Measurements from ENCODE around the gene SEMA6A.

DNA sequence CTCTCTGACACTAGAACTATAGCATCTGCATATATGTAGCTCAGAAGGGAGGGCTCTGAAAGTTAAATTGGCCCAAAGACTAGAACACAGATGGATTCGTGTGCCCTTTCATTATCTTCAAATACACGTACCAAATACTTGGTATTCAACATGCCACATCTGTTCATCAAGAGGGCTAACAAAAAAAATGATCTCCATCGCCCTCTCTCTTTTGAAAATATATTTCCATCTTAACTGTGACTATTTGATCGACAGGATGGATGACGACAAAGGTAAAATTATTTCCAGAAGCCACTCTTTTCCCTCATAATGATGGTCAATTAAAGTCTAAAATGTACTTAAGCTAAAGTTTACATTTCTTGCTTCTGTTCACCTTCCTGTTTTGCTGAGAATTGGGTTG lies 77.0 kb downstream of the SEMA6A start:
- TF ChIP-seq, protein P1, sequence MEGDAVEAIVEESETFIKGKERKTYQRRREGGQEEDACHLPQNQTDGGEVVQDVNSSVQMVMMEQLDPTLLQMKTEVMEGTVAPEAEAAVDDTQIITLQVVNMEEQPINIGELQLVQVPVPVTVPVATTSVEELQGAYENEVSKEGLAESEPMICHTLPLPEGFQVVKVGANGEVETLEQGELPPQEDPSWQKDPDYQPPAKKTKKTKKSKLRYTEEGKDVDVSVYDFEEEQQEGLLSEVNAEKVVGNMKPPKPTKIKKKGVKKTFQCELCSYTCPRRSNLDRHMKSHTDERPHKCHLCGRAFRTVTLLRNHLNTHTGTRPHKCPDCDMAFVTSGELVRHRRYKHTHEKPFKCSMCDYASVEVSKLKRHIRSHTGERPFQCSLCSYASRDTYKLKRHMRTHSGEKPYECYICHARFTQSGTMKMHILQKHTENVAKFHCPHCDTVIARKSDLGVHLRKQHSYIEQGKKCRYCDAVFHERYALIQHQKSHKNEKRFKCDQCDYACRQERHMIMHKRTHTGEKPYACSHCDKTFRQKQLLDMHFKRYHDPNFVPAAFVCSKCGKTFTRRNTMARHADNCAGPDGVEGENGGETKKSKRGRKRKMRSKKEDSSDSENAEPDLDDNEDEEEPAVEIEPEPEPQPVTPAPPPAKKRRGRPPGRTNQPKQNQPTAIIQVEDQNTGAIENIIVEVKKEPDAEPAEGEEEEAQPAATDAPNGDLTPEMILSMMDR (IDR thresholded peaks at IDR 0.05): no peak
- no peak for TF ChIP-seq POLR2A (IDR thresholded peaks at IDR 0.05)

Data from Peyer's patch (tissue), 4 donors.